ENCODE measurements around the gene ALDH2. TPM values are rescaled to one million over a fixed set of nuclear protein-coding genes. Genes with fewer than 3 reads are reported as not detected.

ALDH2 gene
- total RNA-seq, 2 experiments from 2014 or later: 3.2 to 3.8 TPM

- H3K36me3 Mint-ChIP-seq (ENCODE audit: low read depth): no peaks in the 10 kb centered on the region
- peaks cover 3% of the 10 kb centered on the region for H3K9me3 Mint-ChIP-seq
- no peak overlapping the region for H3K4me3 Mint-ChIP-seq
- no peak for TF ChIP-seq CTCF (IDR thresholded peaks at IDR 0.05)
- H3K27ac Mint-ChIP-seq: no peak overlapping the region
- intact Hi-C loops (cut with micrococcal nuclease): no loop called here
- no peaks in the 10 kb centered on the region for H3K27me3 Mint-ChIP-seq
- peaks cover 2% of the 10 kb centered on the region for H3K4me1 Mint-ChIP-seq (ENCODE audit: low read depth)
- ChIA-PET POLR2A (no interaction called here), CTCF (interaction anchor here (1.5 kb wide), 1 partner anchor 33 kb away, joined by 4 read pairs; no protein-coding TSS in a partner anchor)
- no peak for DNase-seq
- no peak for ATAC-seq
These were observed 13.4 kb downstream of the ALDH2 start for GRCh38 chr12:111780166-111780565.

GRCh38 chr12:111780615-111781014 lies 13.9 kb downstream of the ALDH2 start:
- Mint-ChIP-seq H3K4me3 (no peak overlapping the region), H3K9me3 (peaks cover 3% of the 10 kb centered on the region), H3K27ac (no peak overlapping the region), H3K36me3 (ENCODE audit: low read depth) (no peaks in the 10 kb centered on the region), H3K27me3 (no peaks in the 10 kb centered on the region), H3K4me1 (ENCODE audit: low read depth) (peaks cover 1% of the 10 kb centered on the region)
- POLR2A ChIA-PET: interaction anchor here (0.6 kb wide), 1 partner anchor 671 kb away, joined by 4 read pairs; no protein-coding TSS in a partner anchor
- ATAC-seq: no peak
- DNase-seq: no peak
- intact Hi-C loops (cut with micrococcal nuclease): no loop called here
- TF ChIP-seq CTCF (IDR thresholded peaks at IDR 0.05): no peak
- CTCF ChIA-PET: interaction anchor here (1.5 kb wide), 1 partner anchor 32 kb away, joined by 4 read pairs; no protein-coding TSS in a partner anchor

DNA sequence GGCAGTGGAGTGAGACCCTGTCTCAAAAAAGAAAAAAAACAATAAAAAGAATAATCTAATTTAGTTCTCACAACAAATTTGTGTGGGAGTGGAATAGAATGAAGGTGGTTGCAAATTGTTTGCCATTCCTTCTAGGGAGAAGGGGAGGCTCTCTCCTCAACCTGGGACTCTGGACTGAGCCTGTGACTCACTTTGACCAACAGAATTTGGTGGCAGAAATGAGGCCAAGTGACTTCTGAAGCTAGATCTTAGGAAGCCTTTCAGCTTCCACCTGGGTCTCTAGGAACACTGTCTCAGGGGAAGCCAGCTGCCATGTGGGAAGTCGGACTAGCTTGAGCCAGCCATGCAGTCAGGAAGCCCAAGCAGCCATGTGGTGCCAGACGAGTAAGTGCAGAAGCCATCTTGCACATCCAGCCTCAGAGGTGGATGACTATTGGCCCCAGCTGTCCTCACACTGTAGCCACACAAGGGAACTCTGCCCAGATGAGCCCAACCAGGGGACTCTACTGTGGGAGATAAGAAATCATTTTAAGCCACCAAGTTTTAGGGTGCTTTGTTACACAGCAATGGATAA lies 14.4 kb downstream of the ALDH2 start:
- H3K27ac Mint-ChIP-seq: no peak overlapping the region
- H3K9me3 Mint-ChIP-seq: peaks cover 3% of the 10 kb centered on the region
- H3K27me3 Mint-ChIP-seq: no peaks in the 10 kb centered on the region
- ATAC-seq: no peak
- no peak overlapping the region for H3K4me3 Mint-ChIP-seq
- H3K36me3 Mint-ChIP-seq (ENCODE audit: low read depth): no peaks in the 10 kb centered on the region
- no peak for TF ChIP-seq CTCF (IDR thresholded peaks at IDR 0.05)
- intact Hi-C loops (cut with micrococcal nuclease): no loop called here
- no peak for DNase-seq
- POLR2A ChIA-PET: interaction anchor here (0.6 kb wide), 1 partner anchor 672 kb away, joined by 4 read pairs; no protein-coding TSS in a partner anchor
- no peaks in the 10 kb centered on the region for H3K4me1 Mint-ChIP-seq (ENCODE audit: low read depth)
- CTCF ChIA-PET: interaction anchor here (1.5 kb wide), 1 partner anchor 32 kb away, joined by 4 read pairs; no protein-coding TSS in a partner anchor

DNA sequence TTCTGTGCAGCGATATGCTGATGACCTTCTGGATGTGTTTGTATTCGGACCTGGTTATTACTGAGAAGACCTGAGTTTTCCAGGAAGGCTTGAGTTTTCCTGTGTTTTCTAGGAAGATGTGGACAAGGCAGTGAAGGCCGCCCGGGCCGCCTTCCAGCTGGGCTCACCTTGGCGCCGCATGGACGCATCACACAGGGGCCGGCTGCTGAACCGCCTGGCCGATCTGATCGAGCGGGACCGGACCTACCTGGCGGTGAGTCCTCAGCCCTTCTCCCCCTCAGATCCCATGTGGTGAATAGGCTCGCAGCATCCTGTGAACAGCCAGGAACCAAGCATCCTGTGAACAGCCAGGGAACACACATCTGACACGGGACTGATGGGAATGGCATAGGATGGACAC lies 16.3 kb downstream of the ALDH2 start:
- Mint-ChIP-seq H3K27ac (no peak overlapping the region), H3K9me3 (peaks cover 3% of the 10 kb centered on the region), H3K27me3 (no peaks in the 10 kb centered on the region), H3K4me3 (no peak overlapping the region), H3K36me3 (ENCODE audit: low read depth) (no peaks in the 10 kb centered on the region), H3K4me1 (ENCODE audit: low read depth) (no peaks in the 10 kb centered on the region)
- intact Hi-C loops (cut with micrococcal nuclease): no loop called here
- no peak for TF ChIP-seq CTCF (IDR thresholded peaks at IDR 0.05)
- ChIA-PET POLR2A (no interaction called here), CTCF (no interaction called here)
- no peak for DNase-seq
- ATAC-seq: no peak

GRCh38 chr12:111784953-111785352 lies 18.2 kb downstream of the ALDH2 start:
- Mint-ChIP-seq H3K36me3 (ENCODE audit: low read depth) (no peaks in the 10 kb centered on the region), H3K4me3 (no peak overlapping the region), H3K9me3 (peaks cover 3% of the 10 kb centered on the region), H3K4me1 (ENCODE audit: low read depth) (no peaks in the 10 kb centered on the region), H3K27ac (no peak overlapping the region), H3K27me3 (no peaks in the 10 kb centered on the region)
- CTCF ChIA-PET: no interaction called here
- no peak for ATAC-seq
- intact Hi-C loops (cut with micrococcal nuclease): no loop called here
- POLR2A ChIA-PET: no interaction called here
- TF ChIP-seq CTCF (IDR thresholded peaks at IDR 0.05): no peak
- no peak for DNase-seq

All from activated CD8-positive, alpha-beta T cell treated with anti-CD3 and anti-CD28 coated beads for 36 hours (primary cell).